GM12801 (cell line): ENCODE measurements around the gene IGSF21.

Source experiments
- CTCF ChIP-seq: IDR thresholded peaks from one replicate; pipeline ENCODE4 v1.5.1; 2011; ENCODE audit warnings: control low read depth; ENCODE audit not compliant: insufficient read length; ENCODE audit errors: extremely low read depth

The IGSF21 gene

GRCh38 chr1:18417316-18418269 lies 310.0 kb downstream of the IGSF21 start:
- TF ChIP-seq CTCF = no peak

- no peak for TF ChIP-seq CTCF
Observed at GRCh38 chr1:18419113-18419844, 311.7 kb downstream of the IGSF21 start.

- TF ChIP-seq CTCF = no peak
Observed at GRCh38 chr1:18419845-18420184, 312.2 kb downstream of the IGSF21 start.

GRCh38 chr1:18422076-18422777 lies 314.6 kb downstream of the IGSF21 start:
- TF ChIP-seq CTCF = no peak

GRCh38 chr1:18422954-18423353 lies 315.4 kb downstream of the IGSF21 start:
- no peak for TF ChIP-seq CTCF

GRCh38 chr1:18426580-18426979 lies 319.0 kb downstream of the IGSF21 start:
- no peak for TF ChIP-seq CTCF
